Measurements from ENCODE around the gene PCSK9. TPM values are rescaled to one million over a fixed set of nuclear protein-coding genes. Genes with fewer than 3 reads are reported as not detected.

The PCSK9 gene
- polyA plus RNA-seq, 3 donors = not detected

Other genes with a start within 250 kb of the PCSK9 start
- gene TTC22, start 238.2 kb upstream of the PCSK9 start, polyA plus RNA-seq = under 1 TPM in 1 of 3 donors, not detected in 2; 0.04 TPM
- gene DHCR24, start 152.4 kb upstream of the PCSK9 start, polyA plus RNA-seq = 1 to 10 TPM in 2 of 3 donors, under 1 TPM in 1; 0.48 to 3.5 (median 3.0) TPM
- not detected for gene TMEM61, start 58.9 kb upstream of the PCSK9 start, polyA plus RNA-seq
- not detected for gene BSND, start 40.6 kb upstream of the PCSK9 start, polyA plus RNA-seq
- gene USP24, start 175.8 kb downstream of the PCSK9 start, polyA plus RNA-seq = 10 to 100 TPM in 1 of 3 donors, 1 to 10 TPM in 2; 1.1 to 14.2 (median 2.1) TPM